ENCODE data around the gene PMCH. TPM values are rescaled to one million over a fixed set of nuclear protein-coding genes. Genes with fewer than 3 reads are reported as not detected.
"Not testable (repeated sequence)": the region's sequence is repeated elsewhere in the genome, so short reads cannot be mapped to it uniquely, and the experiment has no call there.

The PMCH gene
- total RNA-seq, 1 donor from 2014 or later = not detected

DNA sequence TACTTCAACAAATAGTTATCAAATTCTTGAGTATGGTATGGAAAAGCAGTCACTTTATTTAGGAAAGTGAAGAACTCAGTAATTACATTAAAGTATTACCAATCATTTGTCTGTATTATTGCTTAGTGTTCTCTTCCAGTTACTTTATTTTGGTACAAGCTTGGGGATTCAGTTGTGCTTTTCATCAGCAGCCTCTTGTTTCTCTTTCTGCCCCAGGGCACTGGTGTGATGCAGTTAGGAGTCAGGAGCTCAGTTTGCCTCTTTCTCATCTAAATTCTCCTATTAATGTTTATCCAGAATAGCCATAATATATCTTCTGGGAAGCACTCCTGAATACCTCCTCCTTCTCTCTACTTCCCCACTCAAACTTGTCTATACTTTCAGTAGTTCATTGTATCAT is 25.7 kb downstream of the PMCH start:
- no peaks in the 10 kb centered on the region for H3K9me3 ChIP-seq (replicated peaks)
- TF ChIP-seq, protein P1, sequence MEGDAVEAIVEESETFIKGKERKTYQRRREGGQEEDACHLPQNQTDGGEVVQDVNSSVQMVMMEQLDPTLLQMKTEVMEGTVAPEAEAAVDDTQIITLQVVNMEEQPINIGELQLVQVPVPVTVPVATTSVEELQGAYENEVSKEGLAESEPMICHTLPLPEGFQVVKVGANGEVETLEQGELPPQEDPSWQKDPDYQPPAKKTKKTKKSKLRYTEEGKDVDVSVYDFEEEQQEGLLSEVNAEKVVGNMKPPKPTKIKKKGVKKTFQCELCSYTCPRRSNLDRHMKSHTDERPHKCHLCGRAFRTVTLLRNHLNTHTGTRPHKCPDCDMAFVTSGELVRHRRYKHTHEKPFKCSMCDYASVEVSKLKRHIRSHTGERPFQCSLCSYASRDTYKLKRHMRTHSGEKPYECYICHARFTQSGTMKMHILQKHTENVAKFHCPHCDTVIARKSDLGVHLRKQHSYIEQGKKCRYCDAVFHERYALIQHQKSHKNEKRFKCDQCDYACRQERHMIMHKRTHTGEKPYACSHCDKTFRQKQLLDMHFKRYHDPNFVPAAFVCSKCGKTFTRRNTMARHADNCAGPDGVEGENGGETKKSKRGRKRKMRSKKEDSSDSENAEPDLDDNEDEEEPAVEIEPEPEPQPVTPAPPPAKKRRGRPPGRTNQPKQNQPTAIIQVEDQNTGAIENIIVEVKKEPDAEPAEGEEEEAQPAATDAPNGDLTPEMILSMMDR (IDR thresholded peaks at IDR 0.05; ENCODE audit: borderline replicate concordance) = no peak
- no peaks in the 10 kb centered on the region for H3K36me3 ChIP-seq
- intact Hi-C loops (cut with micrococcal nuclease) = loop anchor here (10.0 kb wide), 1 partner anchor 313 kb away; the partner anchor contains the start of gene IGF1
- no peaks in the 10 kb centered on the region for H3K27me3 ChIP-seq (ENCODE audit: low read depth)
- peaks cover 7% of the 10 kb centered on the region for H3K4me1 ChIP-seq
- H3K4me3 ChIP-seq = no peak overlapping the region
- no peak overlapping the region for H3K27ac ChIP-seq (replicated peaks)
- no peak for DNase-seq

DNA sequence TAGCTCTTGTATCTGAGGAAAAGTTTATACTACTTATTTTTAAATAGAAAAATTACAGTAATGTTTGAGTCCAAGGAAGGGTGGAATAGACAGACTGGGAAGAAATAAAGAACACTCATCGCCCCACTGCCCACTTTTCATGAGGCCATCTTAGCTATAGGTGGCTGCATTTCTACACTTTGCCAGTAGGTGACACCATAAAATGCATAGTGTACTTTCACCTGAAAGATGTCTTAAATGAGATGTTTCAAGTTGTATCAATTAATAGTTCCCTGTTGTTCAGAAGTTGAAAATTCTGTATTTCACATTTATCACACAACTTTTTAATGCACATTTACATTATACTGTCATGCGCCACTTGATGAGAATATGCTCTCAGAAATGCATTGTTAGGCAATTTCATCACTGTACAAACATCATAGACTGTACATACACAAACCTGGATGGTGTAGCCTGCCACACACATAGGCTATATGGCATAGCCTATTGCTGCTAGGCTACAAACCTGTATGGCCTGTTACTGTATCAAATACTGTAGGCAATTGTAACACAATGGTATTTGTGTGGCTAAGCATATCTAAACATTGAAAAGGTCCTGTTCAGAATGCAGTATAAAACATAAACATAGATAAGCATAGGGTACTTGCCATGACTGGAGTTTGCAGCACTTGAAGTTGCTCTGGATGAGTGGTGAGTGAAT is 27.6 kb downstream of the PMCH start:
- H3K4me3 ChIP-seq = no peak overlapping the region
- DNase-seq = no peak
- peaks cover 7% of the 10 kb centered on the region for H3K4me1 ChIP-seq
- no peaks in the 10 kb centered on the region for H3K9me3 ChIP-seq (replicated peaks)
- H3K27ac ChIP-seq (replicated peaks) = no peak overlapping the region
- intact Hi-C loops (cut with micrococcal nuclease) = loop anchor here (10.0 kb wide), 1 partner anchor 315 kb away; the partner anchor contains the start of gene IGF1
- TF ChIP-seq, protein P1 (IDR thresholded peaks at IDR 0.05; ENCODE audit: borderline replicate concordance) = peak; percentile 84
- H3K27me3 ChIP-seq (ENCODE audit: low read depth) = no peaks in the 10 kb centered on the region
- no peaks in the 10 kb centered on the region for H3K36me3 ChIP-seq

DNA sequence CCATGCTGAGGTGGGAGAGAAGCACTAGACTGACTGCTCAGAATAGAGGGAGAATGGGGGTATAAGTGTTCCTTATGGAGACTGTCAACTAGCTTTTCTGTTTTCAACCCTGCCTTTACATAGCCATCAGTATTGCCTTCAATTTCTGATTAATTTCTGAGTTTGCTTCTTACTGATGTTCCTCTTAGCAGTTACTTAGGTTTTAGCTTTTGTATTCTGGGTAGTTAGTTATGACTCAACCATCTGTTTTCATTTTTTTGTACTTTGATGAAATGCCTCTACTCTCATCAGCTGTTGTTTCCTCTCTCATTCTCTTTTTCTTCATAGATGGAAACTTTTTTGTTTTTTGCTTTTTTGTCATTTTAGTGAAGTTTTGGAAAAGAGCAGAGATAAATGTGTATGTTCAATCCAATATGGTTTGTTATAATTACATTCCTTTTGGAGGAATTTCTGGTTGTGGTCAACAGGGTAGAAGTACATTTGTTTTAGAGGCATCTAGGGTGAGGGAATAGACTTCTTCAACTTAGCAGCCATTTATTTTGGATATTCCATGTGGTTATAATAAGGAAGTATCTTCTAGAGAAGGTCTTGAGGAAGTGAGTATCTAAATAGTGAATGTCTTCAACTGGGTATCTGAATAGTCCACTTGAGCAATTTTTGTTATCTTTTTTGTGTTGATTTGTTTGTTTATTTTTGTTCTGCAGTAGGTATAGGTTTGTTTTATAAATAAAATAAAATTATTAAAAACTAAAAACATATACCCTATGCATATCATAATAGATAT is 29.6 kb downstream of the PMCH start:
- H3K4me1 ChIP-seq = peaks cover 7% of the 10 kb centered on the region
- no peaks in the 10 kb centered on the region for H3K27me3 ChIP-seq (ENCODE audit: low read depth)
- H3K27ac ChIP-seq (replicated peaks) = no peak overlapping the region
- DNase-seq = no peak
- intact Hi-C loops (cut with micrococcal nuclease) = no loop called here
- TF ChIP-seq, protein P1 (IDR thresholded peaks at IDR 0.05; ENCODE audit: borderline replicate concordance) = no peak
- no peaks in the 10 kb centered on the region for H3K9me3 ChIP-seq (replicated peaks)
- no peaks in the 10 kb centered on the region for H3K36me3 ChIP-seq
- H3K4me3 ChIP-seq = no peak overlapping the region

DNA sequence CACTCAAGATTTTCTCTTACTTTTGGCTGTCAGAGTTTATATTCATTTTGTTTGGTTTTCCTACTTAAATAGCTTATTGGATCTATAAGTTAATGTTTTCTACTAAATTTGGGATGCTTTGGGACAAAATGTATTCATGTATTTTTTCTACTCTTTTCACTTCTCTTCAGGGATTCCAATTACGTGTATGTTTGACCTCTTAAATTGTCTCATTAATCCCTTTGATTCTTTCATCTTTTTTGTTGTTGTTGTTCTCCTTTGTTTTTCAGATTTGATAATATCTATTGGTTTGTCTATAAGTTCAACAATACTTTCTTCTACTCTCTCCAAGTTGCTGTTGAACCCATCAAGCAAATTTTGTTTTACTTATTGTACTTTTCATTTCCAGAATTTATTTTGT is 34.2 kb downstream of the PMCH start:
- intact Hi-C loops (cut with micrococcal nuclease) = no loop called here
- H3K4me3 ChIP-seq = no peak overlapping the region
- no peak overlapping the region for H3K27ac ChIP-seq (replicated peaks)
- TF ChIP-seq, protein P1 (IDR thresholded peaks at IDR 0.05; ENCODE audit: borderline replicate concordance) = no peak
- no peaks in the 10 kb centered on the region for H3K27me3 ChIP-seq (ENCODE audit: low read depth)
- H3K9me3 ChIP-seq (replicated peaks) = no peaks in the 10 kb centered on the region
- H3K36me3 ChIP-seq = no peaks in the 10 kb centered on the region
- H3K4me1 ChIP-seq = no peaks in the 10 kb centered on the region
- no peak for DNase-seq

DNA sequence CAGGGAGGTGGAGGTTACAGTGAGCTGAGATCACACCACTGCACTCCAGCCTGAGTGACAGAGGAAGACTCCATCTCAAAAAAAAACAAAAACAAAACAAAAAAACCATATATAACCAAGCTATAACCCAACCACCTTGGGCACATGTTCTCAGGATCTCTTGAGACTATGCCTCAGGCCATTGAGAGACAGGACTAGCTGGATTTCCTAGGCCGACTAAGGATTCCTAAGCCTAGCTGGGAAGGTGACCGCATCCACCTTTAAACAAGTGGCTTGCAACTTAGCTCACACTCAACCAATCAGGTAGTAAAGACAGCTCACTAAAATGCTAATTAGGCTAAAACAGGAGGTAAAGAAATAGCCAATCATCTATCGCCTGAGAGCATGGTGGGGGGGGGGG is 42.4 kb downstream of the PMCH start:
- intact Hi-C loops (cut with micrococcal nuclease) = not testable (repeated sequence)

DNA sequence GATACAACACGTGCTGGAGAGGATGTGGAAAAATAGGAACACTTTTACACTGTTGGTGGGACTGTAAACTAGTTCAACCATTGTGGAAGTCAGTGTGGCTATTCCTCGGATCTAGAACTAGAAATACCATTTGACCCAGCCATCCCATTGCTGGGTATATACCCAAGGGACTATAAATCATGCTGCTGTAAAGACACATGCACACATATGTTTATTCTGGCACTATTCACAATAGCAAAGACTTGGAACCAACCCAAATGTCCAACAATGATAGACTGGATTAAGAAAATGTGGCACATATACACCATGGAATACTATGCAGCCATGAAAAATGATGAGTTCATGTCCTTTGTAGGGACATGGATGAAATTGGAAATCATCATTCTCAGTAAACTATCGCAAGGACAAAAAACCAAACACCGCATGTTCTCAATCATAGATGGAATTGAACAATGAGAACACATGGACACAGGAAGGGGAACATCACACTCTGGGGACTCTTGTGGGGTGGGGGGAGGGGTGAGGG is 50.5 kb downstream of the PMCH start:
- H3K4me3 ChIP-seq; H3K4me1 ChIP-seq; H3K9me3 ChIP-seq (replicated peaks); H3K36me3 ChIP-seq; H3K27me3 ChIP-seq (ENCODE audit: low read depth); DNase-seq; intact Hi-C loops (cut with micrococcal nuclease); H3K27ac ChIP-seq (replicated peaks): not testable (repeated sequence)

More for the DNA sequence above, 42.4 kb downstream of the PMCH start:
- not testable (repeated sequence) for H3K27me3 ChIP-seq (ENCODE audit: low read depth); DNase-seq; H3K4me3 ChIP-seq; H3K27ac ChIP-seq (replicated peaks); H3K9me3 ChIP-seq (replicated peaks); H3K36me3 ChIP-seq; H3K4me1 ChIP-seq

Other genes starting within 250 kb of the PMCH start
- gene WASHC3, start 135.8 kb downstream of the PMCH start, total RNA-seq = 37.2 TPM
- 20.6 TPM for gene NUP37, start 77.7 kb downstream of the PMCH start, total RNA-seq
- 0.33 TPM for gene PARPBP, start 77.7 kb downstream of the PMCH start, total RNA-seq

Measured in left ventricle myocardium inferior (tissue), 1 donor.